Caco-2 (cell line): ENCODE measurements around the gene RFTN1. TPM values are rescaled to one million over a fixed set of nuclear protein-coding genes. Genes with fewer than 3 reads are reported as not detected.
"Not testable (repeated sequence)": the region's sequence is repeated elsewhere in the genome, so short reads cannot be mapped to it uniquely, and the experiment has no call there.

Experiments
- BruUV-seq: library from RNA; stranded (reverse); fragments of 400-500 nt; replicated peaks from 2 replicates; lab custom pipeline; 2021; lab: Mats Ljungman, UMichigan
- CTCF ChIA-PET: fragments of 300-600 bp; sonication (Branson Sonifier 250); formaldehyde crosslinking; loops from one replicate; lab custom pipeline; 2022; ENCODE audit warnings: antibody characterized with exemption; lab: Charles Lee
- POLR2A ChIA-PET: fragments of 300-600 bp; sonication (Branson Sonifier 250); formaldehyde crosslinking; loops from one replicate; lab custom pipeline; 2022; ENCODE audit warnings: antibody characterized with exemption; lab: Charles Lee
- DNase-seq, 2 experiments: peaks; one replicate each; pipeline versions ENCODE4 v3.0.0 to v3.0.0-alpha.2; 2020 to 2022
- H3K27me3 ChIP-seq: replicated peaks from 2 replicates; pipeline ENCODE4 v1.6.0; 2011; ENCODE audit warnings: low read length; ENCODE audit not compliant: control insufficient read depth, insufficient read depth
- H3K36me3 ChIP-seq: 2 replicates; pipeline ENCODE4 v1.5.1; 2011; ENCODE audit warnings: low read length; ENCODE audit not compliant: control insufficient read depth, insufficient read depth
- H3K4me1 ChIP-seq: fragments of 250-450 bp; sonication (Bioruptor Pico); 2 replicates; pipeline ENCODE4 v1.5.1; 2020; ENCODE audit warnings: mild to moderate bottlenecking
- H3K4me3 ChIP-seq: 2 replicates; pipeline ENCODE4 v1.5.1; 2011; ENCODE audit warnings: low read depth, mild to moderate bottlenecking, control low read depth, low read length
- H3K9me3 ChIP-seq: fragments of 250-450 bp; sonication (Bioruptor Pico); 2 replicates; pipeline ENCODE4 v1.5.1; 2020; ENCODE audit warnings: mild to moderate bottlenecking, moderate library complexity
- H3K27ac Mint-ChIP-seq: one replicate; pipeline ENCODE4 v1.8.0; 2022; ENCODE audit warnings: mixed read lengths; ENCODE audit not compliant: unreplicated experiment
- H3K27me3 Mint-ChIP-seq: one replicate; pipeline ENCODE4 v1.8.0; 2022; ENCODE audit warnings: mixed read lengths; ENCODE audit not compliant: insufficient read depth, unreplicated experiment
- H3K36me3 Mint-ChIP-seq: one replicate; pipeline ENCODE4 v1.8.0; 2022; ENCODE audit warnings: mild to moderate bottlenecking, mixed read lengths; ENCODE audit not compliant: insufficient read depth, unreplicated experiment
- H3K4me1 Mint-ChIP-seq: one replicate; pipeline ENCODE4 v1.8.0; 2022; ENCODE audit warnings: low read depth, mixed read lengths; ENCODE audit not compliant: unreplicated experiment
- H3K4me3 Mint-ChIP-seq: one replicate; pipeline ENCODE4 v1.8.0; 2022; ENCODE audit warnings: mild to moderate bottlenecking, moderate library complexity, mixed read lengths; ENCODE audit not compliant: unreplicated experiment
- H3K9me3 Mint-ChIP-seq: one replicate; pipeline ENCODE4 v1.8.0; 2022; ENCODE audit warnings: mixed read lengths; ENCODE audit not compliant: unreplicated experiment
- CTCF ChIP-seq, 2 experiments: fragments of 200-600 bp in 1 of 2; IDR thresholded peaks; 1 replicate in 1 of 2; 2 replicates in 1 of 2; pipeline versions ENCODE4 v1.5.1 to v1.8.0; 2011 to 2022; ENCODE audit warnings: antibody characterized with exemption in 1 of 2, control low read depth in 1 of 2, inconsistent platforms in 1 of 2, low read depth in 1 of 2, low read length in 1 of 2, mild to moderate bottlenecking in 1 of 2, moderate library complexity in 1 of 2; ENCODE audit not compliant: insufficient read depth in 1 of 2, severe bottlenecking in 1 of 2, unreplicated experiment in 1 of 2
- intact Hi-C: fragments of 100-400 bp; cut with micrococcal nuclease; formaldehyde crosslinking; loops from one replicate; pipeline ENCODE4 v1.10.0; 2022; ENCODE audit not compliant: unreplicated experiment
- total RNA-seq: library from RNA; stranded (reverse); gene quantifications from 2 replicates; pipeline ENCODE4 v1.2.3, GENCODE V29; 2022

The RFTN1 gene
- total RNA-seq, 1 experiment from 2014 or later, result 10.2 TPM

GRCh38 chr3:16315623-16316022 is 197.9 kb downstream of the RFTN1 start:
- POLR2A ChIA-PET, result no interaction called here
- no peak for DNase-seq
- peaks cover 4% of the 10 kb centered on the region for H3K36me3 ChIP-seq
- Mint-ChIP-seq H3K27ac (no peak overlapping the region), H3K36me3 (peaks cover 25% of the 10 kb centered on the region), H3K4me3 (no peak overlapping the region), H3K9me3 (no peaks in the 10 kb centered on the region), H3K4me1 (no peaks in the 10 kb centered on the region), H3K27me3 (no peaks in the 10 kb centered on the region)
- no peak for TF ChIP-seq CTCF (IDR thresholded peaks at IDR 0.05; ENCODE audit: insufficient read depth in 1 of 2, low read depth in 1 of 2, low read length in 1 of 2, severe bottlenecking in 1 of 2, unreplicated experiment in 1 of 2)
- H3K4me1 ChIP-seq, result peaks cover 22% of the 10 kb centered on the region
- intact Hi-C loops, result no loop called here
- CTCF ChIA-PET, result no interaction called here
- BruUV-seq, result no TSS peak
- no peak overlapping the region for H3K4me3 ChIP-seq
- no peaks in the 10 kb centered on the region for H3K27me3 ChIP-seq
- no peaks in the 10 kb centered on the region for H3K9me3 ChIP-seq

GRCh38 chr3:16313886-16314645 is 199.4 kb downstream of the RFTN1 start:
- Histone ChIP-seq H3K27me3 (no peaks in the 10 kb centered on the region), H3K9me3 (no peaks in the 10 kb centered on the region), H3K36me3 (peaks cover 4% of the 10 kb centered on the region), H3K4me1 (peaks cover 17% of the 10 kb centered on the region), H3K4me3 (no peak overlapping the region)
- no peak for DNase-seq
- BruUV-seq, result no TSS peak
- TF ChIP-seq CTCF (IDR thresholded peaks at IDR 0.05; ENCODE audit: insufficient read depth in 1 of 2, low read depth in 1 of 2, low read length in 1 of 2, severe bottlenecking in 1 of 2, unreplicated experiment in 1 of 2), result no peak
- H3K4me3 Mint-ChIP-seq, result no peak overlapping the region
- no peaks in the 10 kb centered on the region for H3K9me3 Mint-ChIP-seq
- peaks cover 19% of the 10 kb centered on the region for H3K36me3 Mint-ChIP-seq
- no peaks in the 10 kb centered on the region for H3K4me1 Mint-ChIP-seq
- intact Hi-C loops, result no loop called here
- POLR2A ChIA-PET, result no interaction called here
- H3K27me3 Mint-ChIP-seq, result no peaks in the 10 kb centered on the region
- CTCF ChIA-PET, result no interaction called here
- H3K27ac Mint-ChIP-seq, result no peak overlapping the region

GRCh38 chr3:16311960-16312451 is 201.5 kb downstream of the RFTN1 start:
- POLR2A ChIA-PET, result no interaction called here
- H3K9me3 Mint-ChIP-seq, result no peaks in the 10 kb centered on the region
- intact Hi-C loops, result no loop called here
- BruUV-seq, result no TSS peak
- H3K4me1 Mint-ChIP-seq, result no peaks in the 10 kb centered on the region
- H3K27me3 ChIP-seq, result no peaks in the 10 kb centered on the region
- no peaks in the 10 kb centered on the region for H3K4me1 ChIP-seq
- TF ChIP-seq CTCF (IDR thresholded peaks at IDR 0.05; ENCODE audit: insufficient read depth in 1 of 2, low read depth in 1 of 2, low read length in 1 of 2, severe bottlenecking in 1 of 2, unreplicated experiment in 1 of 2), result no peak
- H3K36me3 Mint-ChIP-seq, result peaks cover 6% of the 10 kb centered on the region
- no peaks in the 10 kb centered on the region for H3K9me3 ChIP-seq
- DNase-seq, result no peak
- H3K4me3 Mint-ChIP-seq, result no peak overlapping the region
- H3K27ac Mint-ChIP-seq, result no peak overlapping the region
- no peak overlapping the region for H3K4me3 ChIP-seq
- CTCF ChIA-PET, result no interaction called here
- H3K36me3 ChIP-seq, result peaks cover 4% of the 10 kb centered on the region
- H3K27me3 Mint-ChIP-seq, result no peaks in the 10 kb centered on the region

GRCh38 chr3:16310486-16310885 is 203.0 kb downstream of the RFTN1 start:
- POLR2A ChIA-PET, H3K9me3 ChIP-seq, H3K36me3 ChIP-seq, H3K36me3 Mint-ChIP-seq, H3K4me1 ChIP-seq, H3K4me3 Mint-ChIP-seq, H3K27me3 ChIP-seq, H3K4me3 ChIP-seq, BruUV-seq, DNase-seq, H3K4me1 Mint-ChIP-seq, CTCF ChIA-PET, H3K27ac Mint-ChIP-seq, intact Hi-C loops, H3K9me3 Mint-ChIP-seq, H3K27me3 Mint-ChIP-seq: not testable (repeated sequence)
